Lower lobe of right lung (tissue), 2 donors: ENCODE data around the gene BLTP3B. TPM values are rescaled to one million over a fixed set of nuclear protein-coding genes. Genes with fewer than 3 reads are reported as not detected.

ENCODE experiments used
- ATAC-seq, 2 donors: fragments of 200-7000 bp; cut with Tn5 transposase; one replicate each; pipeline ENCODE4 v1.9.1; 2020 to 2022; ENCODE audit warnings: mild to moderate bottlenecking in 2 of 2, moderate library complexity in 2 of 2
- DNase-seq: peaks from one replicate; pipeline ENCODE4 v3.0.0-alpha.2; 2020
- H3K27ac ChIP-seq: fragments of 200-600 bp; one replicate; pipeline ENCODE4 v1.8.0; 2022
- H3K27me3 ChIP-seq: fragments of 200-600 bp; one replicate; pipeline ENCODE4 v1.8.0; 2022; ENCODE audit warnings: low read depth
- H3K36me3 ChIP-seq: fragments of 200-600 bp; one replicate; pipeline ENCODE4 v1.8.0; 2022; ENCODE audit warnings: mild to moderate bottlenecking
- H3K4me1 ChIP-seq: fragments of 200-600 bp; one replicate; pipeline ENCODE4 v1.8.0; 2022
- H3K4me3 ChIP-seq: fragments of 200-600 bp; one replicate; pipeline ENCODE4 v1.8.0; 2022; ENCODE audit warnings: mild to moderate bottlenecking
- H3K9me3 ChIP-seq: fragments of 200-600 bp; one replicate; pipeline ENCODE4 v1.8.0; 2022
- CTCF ChIP-seq: fragments of 200-600 bp; IDR thresholded peaks from one replicate; pipeline ENCODE4 v1.8.0; 2022; ENCODE audit warnings: antibody characterized with exemption, mild to moderate bottlenecking
- intact Hi-C: fragments of 100-400 bp; cut with DNase I; formaldehyde crosslinking; loops from one replicate; pipeline ENCODE4 v1.11.0; 2022
- total RNA-seq: library from RNA; stranded (reverse); fragmentation: NEBNext Ultra II Directional; extraction: Animal tissue kit (Norgen Biotek cat#: 25700); gene quantifications from one replicate; pipeline ENCODE4 v1.2.1, GENCODE V29; 2021
- donor health status: DM: no; HTN: yes; CAD: no; lungs with severe emphysema.

BLTP3B gene
- total RNA-seq, 1 donor from 2014 or later, result 24.2 TPM

- no peak for TF ChIP-seq CTCF
- no peaks in the 10 kb centered on the region for H3K4me1 ChIP-seq
- H3K4me3 ChIP-seq, result no peak overlapping the region
- intact Hi-C loops, result no loop called here
- H3K27me3 ChIP-seq, result no peaks in the 10 kb centered on the region
- H3K27ac ChIP-seq, result no peak overlapping the region
- ATAC-seq, result no peak
- DNase-seq, result no peak
- H3K36me3 ChIP-seq, result peaks cover 3% of the 10 kb centered on the region
- no peaks in the 10 kb centered on the region for H3K9me3 ChIP-seq
Observed at GRCh38 chr12:100173111-100173510, 30.4 kb upstream of the BLTP3B start.

DNA sequence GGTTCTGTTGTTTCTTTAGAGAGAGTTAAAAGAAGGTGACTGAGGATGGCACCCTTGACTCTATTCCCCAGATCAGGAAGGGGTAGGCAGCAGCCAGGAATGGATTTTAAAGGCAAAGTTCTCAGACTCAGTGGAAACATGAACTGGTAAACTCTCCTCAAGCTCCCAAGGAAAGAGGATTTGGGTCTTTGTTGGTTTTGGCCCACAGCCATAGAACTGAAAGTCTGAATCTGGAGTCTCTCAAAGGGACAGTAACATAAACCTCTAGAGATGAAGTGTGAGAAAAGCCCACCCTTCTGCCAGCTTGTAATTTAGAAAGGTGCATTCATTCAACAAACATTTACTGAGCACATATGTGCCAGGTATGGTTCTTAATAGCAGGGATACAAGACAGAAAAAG is 28.6 kb upstream of the BLTP3B start:
- no peak for DNase-seq
- H3K4me3 ChIP-seq, result no peak overlapping the region
- H3K27me3 ChIP-seq, result no peaks in the 10 kb centered on the region
- TF ChIP-seq CTCF, result no peak
- no peaks in the 10 kb centered on the region for H3K4me1 ChIP-seq
- no peaks in the 10 kb centered on the region for H3K9me3 ChIP-seq
- no peak for ATAC-seq
- intact Hi-C loops, result no loop called here
- H3K36me3 ChIP-seq, result no peaks in the 10 kb centered on the region
- H3K27ac ChIP-seq, result no peak overlapping the region

DNA sequence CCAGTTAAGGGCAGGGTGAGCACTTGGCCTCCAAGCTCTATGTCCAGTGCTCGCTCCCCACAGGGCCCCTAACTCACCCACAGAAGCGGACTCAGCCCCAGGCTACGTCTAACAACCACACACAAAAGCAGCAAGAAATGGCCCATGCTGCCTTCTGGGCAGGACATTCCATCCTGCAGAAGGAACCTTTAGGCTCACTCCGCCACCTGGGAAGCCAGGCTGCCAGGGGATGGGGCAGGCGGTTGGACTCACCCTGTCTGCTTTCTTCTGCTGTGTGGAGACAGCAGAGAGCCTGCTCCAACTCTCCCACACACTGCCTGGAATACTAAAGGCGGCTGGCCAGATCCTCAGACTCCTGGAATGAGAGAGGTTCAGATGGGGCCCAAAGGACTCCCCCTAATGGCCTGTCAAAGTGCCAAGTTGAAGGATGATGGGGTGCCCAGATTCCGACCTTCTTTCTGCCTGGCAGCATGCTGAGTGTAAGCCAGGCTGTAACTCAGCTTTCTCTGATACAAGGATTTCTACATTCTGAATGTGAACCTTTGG is 27.7 kb upstream of the BLTP3B start:
- TF ChIP-seq CTCF, result no peak
- no peak for ATAC-seq
- no peak for DNase-seq
- H3K4me3 ChIP-seq, result no peak overlapping the region
- intact Hi-C loops, result no loop called here
- H3K9me3 ChIP-seq, result no peaks in the 10 kb centered on the region
- no peaks in the 10 kb centered on the region for H3K36me3 ChIP-seq
- H3K4me1 ChIP-seq, result no peaks in the 10 kb centered on the region
- no peaks in the 10 kb centered on the region for H3K27me3 ChIP-seq
- no peak overlapping the region for H3K27ac ChIP-seq

DNA sequence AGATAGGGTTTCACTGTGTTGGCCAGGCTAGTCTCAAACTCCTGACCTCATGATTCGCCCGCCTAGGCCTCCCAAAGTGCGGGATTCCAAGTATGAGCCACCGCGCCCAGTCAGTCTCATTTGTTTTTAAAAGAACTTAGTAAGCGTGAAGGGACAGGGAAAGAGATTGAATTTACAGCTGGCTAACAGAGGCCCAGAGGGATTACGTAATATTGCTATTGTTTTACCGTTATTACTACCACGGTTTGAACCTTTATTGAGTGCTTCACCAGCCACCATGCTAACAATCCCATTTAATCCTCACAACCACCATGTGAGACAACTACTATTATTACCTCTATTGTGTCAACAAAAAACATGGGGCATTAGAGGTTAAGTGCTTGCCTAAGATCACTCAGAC is 26.7 kb upstream of the BLTP3B start:
- Histone ChIP-seq H3K27me3 (no peaks in the 10 kb centered on the region), H3K36me3 (no peaks in the 10 kb centered on the region), H3K27ac (no peak overlapping the region), H3K9me3 (no peaks in the 10 kb centered on the region), H3K4me3 (no peak overlapping the region), H3K4me1 (peaks cover under 1% of the 10 kb centered on the region)
- no peak for ATAC-seq
- no peak for TF ChIP-seq CTCF
- DNase-seq, result no peak
- intact Hi-C loops, result no loop called here

- intact Hi-C loops, result no loop called here
- ATAC-seq (no peak), DNase-seq (no peak)
- H3K36me3 ChIP-seq, result no peaks in the 10 kb centered on the region
- no peaks in the 10 kb centered on the region for H3K27me3 ChIP-seq
- peaks cover 9% of the 10 kb centered on the region for H3K4me1 ChIP-seq
- no peak overlapping the region for H3K27ac ChIP-seq
- no peak for TF ChIP-seq CTCF
- H3K9me3 ChIP-seq, result no peaks in the 10 kb centered on the region
- H3K4me3 ChIP-seq, result no peak overlapping the region
Observed at GRCh38 chr12:100168562-100168961, 25.9 kb upstream of the BLTP3B start.

DNA sequence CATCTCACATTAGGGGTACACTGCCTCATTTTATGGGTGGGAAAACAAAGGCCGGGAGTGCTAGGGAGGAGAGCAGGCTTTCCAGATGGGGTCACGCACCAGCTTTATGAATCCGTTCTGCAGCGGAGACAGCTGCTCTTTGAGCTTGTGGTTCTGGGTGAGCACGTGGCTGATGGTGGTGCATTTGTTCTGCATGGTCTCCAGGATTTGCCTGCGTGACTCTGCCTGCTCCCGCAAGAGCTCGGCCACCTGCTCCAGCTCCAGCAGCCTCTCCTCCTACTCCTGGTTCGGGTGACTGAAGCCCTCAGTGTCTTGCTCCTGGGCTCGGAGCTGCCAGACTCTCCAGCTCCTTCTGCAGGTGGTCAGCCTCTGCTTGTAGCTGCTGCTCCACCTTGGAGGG is 23.6 kb upstream of the BLTP3B start:
- no peak for TF ChIP-seq CTCF
- DNase-seq, result no peak
- Histone ChIP-seq H3K4me3 (no peak overlapping the region), H3K4me1 (peaks cover 11% of the 10 kb centered on the region), H3K9me3 (no peaks in the 10 kb centered on the region), H3K27me3 (no peaks in the 10 kb centered on the region), H3K27ac (no peak overlapping the region), H3K36me3 (no peaks in the 10 kb centered on the region)
- intact Hi-C loops, result no loop called here
- no peak for ATAC-seq
